ENCODE data around the gene APBB2. TPM values are rescaled to one million over a fixed set of nuclear protein-coding genes. Genes with fewer than 3 reads are reported as not detected.
"Not testable (repeated sequence)": the region's sequence is repeated elsewhere in the genome, so short reads cannot be mapped to it uniquely, and the experiment has no call there.

The APBB2 gene
- total RNA-seq, 1 experiment from 2014 or later, result 49.0 TPM

DNA sequence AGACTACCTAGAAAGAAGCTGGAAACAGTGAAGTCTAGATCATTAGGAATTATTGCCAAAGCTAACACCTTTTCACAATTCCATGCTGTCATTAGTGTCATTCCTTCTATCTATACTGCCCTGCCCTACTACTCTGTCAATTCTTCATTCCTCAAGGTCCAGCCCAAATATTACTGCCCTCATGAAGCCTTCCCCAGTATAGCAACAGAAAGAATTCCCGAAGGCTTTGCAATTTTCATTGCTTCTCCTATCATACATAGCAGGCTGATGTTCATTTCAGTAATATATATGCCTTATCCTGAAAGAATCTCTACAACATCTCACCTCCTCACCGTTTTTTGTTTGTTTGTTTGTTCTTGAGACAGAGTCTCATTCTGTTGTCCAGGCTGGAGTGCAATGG, 63.9 kb downstream of the APBB2 start (continued):
- TF ChIP-seq NR2C2 (CRISPR knock-in tag; IDR thresholded peaks at IDR 0.05) (no peak), ZNF121 (CRISPR knock-in tag; IDR thresholded peaks at IDR 0.05) (no peak), TP53 (CRISPR knock-in tag; IDR thresholded peaks at IDR 0.05) (no peak), ETV6 (CRISPR knock-in tag; IDR thresholded peaks at IDR 0.05) (no peak), GTF2I (CRISPR knock-in tag; conservative IDR thresholded peaks at IDR 0.05) (no peak)
- TF ChIP-seq, protein P1, sequence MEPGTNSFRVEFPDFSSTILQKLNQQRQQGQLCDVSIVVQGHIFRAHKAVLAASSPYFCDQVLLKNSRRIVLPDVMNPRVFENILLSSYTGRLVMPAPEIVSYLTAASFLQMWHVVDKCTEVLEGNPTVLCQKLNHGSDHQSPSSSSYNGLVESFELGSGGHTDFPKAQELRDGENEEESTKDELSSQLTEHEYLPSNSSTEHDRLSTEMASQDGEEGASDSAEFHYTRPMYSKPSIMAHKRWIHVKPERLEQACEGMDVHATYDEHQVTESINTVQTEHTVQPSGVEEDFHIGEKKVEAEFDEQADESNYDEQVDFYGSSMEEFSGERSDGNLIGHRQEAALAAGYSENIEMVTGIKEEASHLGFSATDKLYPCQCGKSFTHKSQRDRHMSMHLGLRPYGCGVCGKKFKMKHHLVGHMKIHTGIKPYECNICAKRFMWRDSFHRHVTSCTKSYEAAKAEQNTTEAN (CRISPR knock-in tag; IDR thresholded peaks at IDR 0.05), result no peak
- TF ChIP-seq, protein P2, sequence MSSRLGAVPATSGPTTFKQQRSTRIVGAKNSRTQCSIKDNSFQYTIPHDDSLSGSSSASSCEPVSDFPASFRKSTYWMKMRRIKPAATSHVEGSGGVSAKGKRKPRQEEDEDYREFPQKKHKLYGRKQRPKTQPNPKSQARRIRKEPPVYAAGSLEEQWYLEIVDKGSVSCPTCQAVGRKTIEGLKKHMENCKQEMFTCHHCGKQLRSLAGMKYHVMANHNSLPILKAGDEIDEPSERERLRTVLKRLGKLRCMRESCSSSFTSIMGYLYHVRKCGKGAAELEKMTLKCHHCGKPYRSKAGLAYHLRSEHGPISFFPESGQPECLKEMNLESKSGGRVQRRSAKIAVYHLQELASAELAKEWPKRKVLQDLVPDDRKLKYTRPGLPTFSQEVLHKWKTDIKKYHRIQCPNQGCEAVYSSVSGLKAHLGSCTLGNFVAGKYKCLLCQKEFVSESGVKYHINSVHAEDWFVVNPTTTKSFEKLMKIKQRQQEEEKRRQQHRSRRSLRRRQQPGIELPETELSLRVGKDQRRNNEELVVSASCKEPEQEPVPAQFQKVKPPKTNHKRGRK (CRISPR knock-in tag; IDR thresholded peaks at IDR 0.05; ENCODE audit: borderline replicate concordance), result no peak
- TF ChIP-seq, protein P3, sequence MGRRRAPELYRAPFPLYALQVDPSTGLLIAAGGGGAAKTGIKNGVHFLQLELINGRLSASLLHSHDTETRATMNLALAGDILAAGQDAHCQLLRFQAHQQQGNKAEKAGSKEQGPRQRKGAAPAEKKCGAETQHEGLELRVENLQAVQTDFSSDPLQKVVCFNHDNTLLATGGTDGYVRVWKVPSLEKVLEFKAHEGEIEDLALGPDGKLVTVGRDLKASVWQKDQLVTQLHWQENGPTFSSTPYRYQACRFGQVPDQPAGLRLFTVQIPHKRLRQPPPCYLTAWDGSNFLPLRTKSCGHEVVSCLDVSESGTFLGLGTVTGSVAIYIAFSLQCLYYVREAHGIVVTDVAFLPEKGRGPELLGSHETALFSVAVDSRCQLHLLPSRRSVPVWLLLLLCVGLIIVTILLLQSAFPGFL (CRISPR knock-in tag; IDR thresholded peaks at IDR 0.05; ENCODE audit: borderline replicate concordance), result no peak

- ATAC-seq, POLR2A ChIA-PET, H3K4me3 Mint-ChIP-seq: not testable (repeated sequence)
Measured at GRCh38 chr4:41149568-41149967, 64.8 kb downstream of the APBB2 start.

GRCh38 chr4:41148931-41149330, 65.4 kb downstream of the APBB2 start:
- CTCF ChIA-PET, result no interaction called here
- Mint-ChIP-seq H3K9me3 (no peaks in the 10 kb centered on the region), H3K4me3 (no peak overlapping the region), H3K4me1 (peaks cover 27% of the 10 kb centered on the region), H3K27me3 (ENCODE audit: low read depth) (no peaks in the 10 kb centered on the region), H3K27ac (no peak overlapping the region), H3K36me3 (no peaks in the 10 kb centered on the region)
- POLR2A ChIA-PET, result no interaction called here
- no peak for TF ChIP-seq ZNF232 (CRISPR knock-in tag; IDR thresholded peaks at IDR 0.05)
- TF ChIP-seq HMGA2 (CRISPR knock-in tag; IDR thresholded peaks at IDR 0.05), result no peak
- TF ChIP-seq, protein P4, sequence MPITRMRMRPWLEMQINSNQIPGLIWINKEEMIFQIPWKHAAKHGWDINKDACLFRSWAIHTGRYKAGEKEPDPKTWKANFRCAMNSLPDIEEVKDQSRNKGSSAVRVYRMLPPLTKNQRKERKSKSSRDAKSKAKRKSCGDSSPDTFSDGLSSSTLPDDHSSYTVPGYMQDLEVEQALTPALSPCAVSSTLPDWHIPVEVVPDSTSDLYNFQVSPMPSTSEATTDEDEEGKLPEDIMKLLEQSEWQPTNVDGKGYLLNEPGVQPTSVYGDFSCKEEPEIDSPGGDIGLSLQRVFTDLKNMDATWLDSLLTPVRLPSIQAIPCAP (CRISPR knock-in tag; IDR thresholded peaks at IDR 0.05), result no peak
- no peak for TF ChIP-seq ETV6 (CRISPR knock-in tag; IDR thresholded peaks at IDR 0.05)
- no peak for TF ChIP-seq ZNF423 (CRISPR knock-in tag; IDR thresholded peaks at IDR 0.05)
- no peak for TF ChIP-seq IRF2 (CRISPR knock-in tag; IDR thresholded peaks at IDR 0.05; ENCODE audit: borderline replicate concordance, low read depth)
- no peak for TF ChIP-seq ESRRA (CRISPR knock-in tag; IDR thresholded peaks at IDR 0.05; ENCODE audit: borderline replicate concordance)
- TF ChIP-seq HMGXB4 (CRISPR knock-in tag; IDR thresholded peaks at IDR 0.05), result no peak
- TF ChIP-seq, protein P1 (CRISPR knock-in tag; IDR thresholded peaks at IDR 0.05), result no peak
- no peak for TF ChIP-seq CREM (CRISPR knock-in tag; IDR thresholded peaks at IDR 0.05)
- DNase-seq (ENCODE audit: low spot score) (no peak), ATAC-seq (no peak)

More at GRCh38 chr4:41149568-41149967, 64.8 kb downstream of the APBB2 start:
- H3K36me3 Mint-ChIP-seq; CTCF ChIA-PET; H3K9me3 Mint-ChIP-seq; H3K27me3 Mint-ChIP-seq (ENCODE audit: low read depth); DNase-seq (ENCODE audit: low spot score): not testable (repeated sequence)
- peaks cover 24% of the 10 kb centered on the region for H3K4me1 Mint-ChIP-seq
- H3K27ac Mint-ChIP-seq, result 0 out of 2 replicates have a peak overlapping the region, but pooled peaks have one; percentile 58
